ENCODE results near the gene MAST4.
"Not testable (repeated sequence)": the region's sequence is repeated elsewhere in the genome, so short reads cannot be mapped to it uniquely, and the experiment has no call there.

MAST4 gene

DNA sequence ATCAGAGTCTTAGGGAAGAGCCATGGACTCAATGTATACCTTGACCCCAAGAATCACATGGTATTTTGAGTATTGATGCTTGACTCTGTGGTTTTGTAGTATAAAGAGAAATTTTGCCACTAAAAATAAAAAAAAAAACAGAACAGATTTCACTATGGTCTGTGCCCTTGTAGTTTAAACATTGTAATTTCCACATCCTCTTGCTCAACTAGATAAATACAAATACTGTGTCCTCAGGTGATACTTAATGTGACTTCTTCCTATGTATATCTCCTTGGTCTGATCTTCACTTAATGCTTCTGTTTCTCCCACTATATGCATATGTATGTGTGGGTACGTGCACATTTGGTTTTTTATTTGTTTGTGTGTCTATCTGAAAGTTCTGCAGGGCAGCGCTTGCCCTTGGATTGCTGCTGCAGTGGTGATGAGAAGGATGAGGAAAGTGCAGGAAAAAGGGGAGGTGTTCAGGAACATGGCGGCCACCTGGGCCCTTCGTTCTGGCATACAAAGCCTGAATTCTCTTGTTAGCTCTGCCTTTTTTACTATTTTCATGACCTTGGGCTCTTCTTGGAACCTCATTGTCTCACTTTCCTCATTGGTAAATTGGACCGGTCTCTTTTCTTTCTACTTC lies 222.2 kb downstream of the MAST4 start:
- no peak for DNase-seq

DNA sequence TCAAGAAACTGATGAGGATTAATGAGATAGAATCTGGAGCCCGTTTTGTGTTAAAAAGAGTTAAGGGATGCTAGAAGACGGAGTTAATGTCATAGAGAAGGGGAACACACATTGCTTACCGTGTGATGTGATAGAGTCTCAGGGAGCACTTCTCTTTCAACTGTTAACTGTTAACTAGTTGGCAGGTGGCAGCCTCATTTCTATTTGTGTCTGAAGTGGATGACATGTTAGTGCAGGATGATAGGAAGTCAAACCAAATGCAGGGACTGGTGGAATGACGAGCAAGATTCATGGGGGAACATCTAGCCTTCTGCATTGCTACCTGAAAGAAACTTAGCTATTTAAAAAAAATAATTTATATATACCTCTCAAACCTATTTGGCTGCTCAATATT lies 222.7 kb downstream of the MAST4 start:
- no peak for DNase-seq

DNA sequence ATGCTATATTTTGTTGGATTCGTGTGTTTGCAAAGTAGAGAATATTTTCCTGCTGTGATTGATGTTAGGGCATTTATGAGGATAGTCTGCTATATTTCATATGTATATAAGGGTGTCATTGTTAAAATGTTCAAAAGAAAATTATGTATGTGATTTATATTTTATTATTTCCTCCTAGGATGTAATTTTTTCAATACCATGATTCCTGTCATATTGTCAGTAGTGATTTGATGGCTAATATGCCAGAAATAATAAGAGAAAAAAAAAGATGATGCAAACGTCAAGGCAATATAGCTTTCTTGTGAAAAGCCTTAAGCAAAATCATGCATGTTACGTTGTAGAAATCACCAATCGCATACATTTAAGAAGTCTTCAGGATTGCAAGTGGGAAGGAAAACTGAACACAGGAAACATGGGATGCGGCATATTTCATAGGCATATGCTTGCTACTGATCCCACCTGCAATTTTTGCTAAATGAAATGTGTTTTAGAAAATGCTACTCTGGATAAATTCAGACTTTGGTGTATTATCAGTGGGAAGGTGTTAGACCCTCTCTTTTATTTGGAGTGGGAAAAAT lies 224.5 kb downstream of the MAST4 start:
- no peak for DNase-seq

DNA sequence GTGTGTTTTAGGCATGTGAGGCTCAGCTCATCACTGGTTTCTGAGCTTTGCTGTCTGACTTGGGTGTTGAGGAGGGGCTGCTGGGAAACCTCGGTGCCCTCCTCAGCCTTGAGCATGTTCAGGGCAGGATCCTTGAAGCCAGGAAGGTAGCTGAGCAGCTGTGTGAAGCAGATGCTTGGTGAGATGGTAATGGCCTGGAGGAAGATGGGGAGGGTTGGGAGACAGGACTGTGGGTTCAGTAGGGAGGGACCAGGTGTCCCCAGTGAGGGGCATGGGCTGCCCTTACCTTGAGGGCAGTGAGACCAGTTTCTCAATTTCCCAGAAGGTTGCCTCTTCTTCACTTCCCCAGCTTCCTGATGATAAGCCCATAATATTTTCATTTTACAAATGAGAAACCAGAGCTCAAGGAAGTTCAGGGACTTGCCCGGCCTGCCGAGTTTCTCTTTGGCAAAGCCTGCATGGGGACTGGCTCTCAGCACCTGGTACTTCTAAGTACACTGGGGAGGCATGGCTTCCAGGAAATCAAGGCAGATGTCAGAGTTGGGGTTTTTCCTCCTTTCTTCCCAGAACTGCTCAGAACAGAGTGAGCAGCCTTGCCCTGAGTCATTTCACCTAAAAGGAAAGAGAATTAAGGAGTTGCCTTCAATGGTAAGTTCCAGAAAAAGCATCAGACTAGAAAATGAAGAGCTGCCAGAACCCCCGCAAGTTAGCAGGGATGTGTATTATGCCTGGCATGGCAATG lies 225.7 kb downstream of the MAST4 start:
- DNase-seq = no peak

DNA sequence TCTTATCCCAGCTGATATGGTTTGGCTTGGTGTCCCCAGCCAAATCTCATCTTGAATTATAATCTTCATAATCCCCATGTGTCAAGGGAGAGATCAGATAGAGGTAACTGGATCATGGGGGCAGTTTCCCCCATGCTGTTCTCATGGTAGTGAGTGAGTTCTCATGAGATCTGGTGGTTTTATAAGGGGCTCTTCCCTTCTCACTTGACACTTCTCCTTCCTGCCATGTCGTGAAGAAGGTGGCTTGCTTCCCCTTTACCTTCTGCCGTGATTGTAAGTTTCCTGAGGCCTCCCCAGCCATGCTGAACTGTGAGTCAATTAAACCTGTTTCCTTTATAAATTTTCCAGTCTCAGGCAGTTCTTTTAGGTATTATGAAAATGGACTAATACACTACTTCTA lies 226.7 kb downstream of the MAST4 start:
- DNase-seq = not testable (repeated sequence)

GRCh38 chr5:66824476-66824875 lies 228.3 kb downstream of the MAST4 start:
- DNase-seq = no peak

DNA sequence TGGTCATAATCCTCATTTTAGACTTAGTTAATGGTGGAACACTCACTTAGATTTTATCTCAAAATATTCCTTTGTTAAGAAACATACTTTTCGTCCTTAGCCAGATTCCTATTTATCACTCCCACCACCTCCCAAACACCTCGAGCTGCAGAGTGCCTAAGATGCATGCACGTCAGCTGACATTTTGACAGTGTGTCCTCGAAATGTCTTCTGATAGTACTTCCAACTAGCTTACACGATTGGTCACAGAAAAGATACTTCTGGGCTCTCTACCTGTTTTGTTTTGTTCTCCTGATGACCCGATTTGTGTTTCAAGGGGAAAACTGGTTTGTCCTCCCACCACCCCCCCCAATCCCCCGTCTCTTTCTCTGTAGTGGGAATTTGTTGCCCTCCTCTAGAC lies 230.1 kb downstream of the MAST4 start:
- no peak for DNase-seq

DNA sequence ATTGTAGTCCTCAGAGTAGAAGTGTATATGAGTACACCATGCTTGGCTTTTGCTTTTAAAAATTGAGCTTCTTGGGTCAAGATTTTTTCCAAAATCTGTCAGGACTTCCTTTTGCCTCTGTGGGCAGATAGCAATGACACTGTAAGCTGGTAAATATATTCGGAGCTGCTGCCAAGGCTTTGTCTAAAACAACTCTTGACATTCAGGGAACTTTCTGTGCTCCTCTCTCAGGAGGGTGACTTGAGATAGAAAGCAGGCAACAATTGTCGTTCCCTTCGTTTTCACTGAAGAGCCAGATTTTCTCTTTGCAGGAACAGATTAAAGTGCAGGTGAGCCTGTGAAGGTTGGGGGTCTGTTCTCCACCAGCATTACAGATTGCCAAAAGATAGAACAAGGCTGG lies 230.5 kb downstream of the MAST4 start:
- DNase-seq = no peak

GRCh38 chr5:66828046-66828547 lies 231.9 kb downstream of the MAST4 start:
- DNase-seq = no peak

GRCh38 chr5:66828548-66829357 lies 232.6 kb downstream of the MAST4 start:
- no peak for DNase-seq

GRCh38 chr5:66829358-66829674 lies 233.1 kb downstream of the MAST4 start:
- DNase-seq = no peak

GRCh38 chr5:66829826-66830225 lies 233.6 kb downstream of the MAST4 start:
- no peak for DNase-seq

- no peak for DNase-seq
Measured at GRCh38 chr5:66830636-66831035, 234.4 kb downstream of the MAST4 start.

DNA sequence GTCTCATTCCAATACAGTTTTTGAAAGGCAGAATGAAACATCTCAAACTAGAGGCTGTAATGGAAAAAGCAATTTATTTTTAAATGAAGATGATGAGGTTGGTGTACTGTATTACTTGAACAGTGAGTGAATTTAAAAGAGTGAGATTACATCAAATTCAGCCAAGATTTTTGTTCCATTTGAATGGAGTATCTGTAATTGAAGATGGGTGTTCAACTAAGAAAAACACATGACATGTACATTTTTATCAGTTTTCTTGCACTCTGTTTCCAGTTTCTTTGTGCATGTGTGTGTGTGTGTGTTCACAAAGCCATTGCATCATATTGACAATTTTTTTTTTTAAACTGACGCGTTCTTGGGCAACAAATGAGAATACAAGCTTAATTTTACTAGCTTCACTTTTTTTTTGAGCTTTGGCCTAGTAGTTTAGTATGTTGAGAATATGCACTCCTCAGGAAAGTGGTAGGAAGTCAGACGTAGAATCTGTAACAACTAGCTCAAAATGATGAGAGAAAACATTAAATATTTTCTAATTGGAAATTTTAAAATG lies 243.5 kb downstream of the MAST4 start:
- DNase-seq = no peak

DNA sequence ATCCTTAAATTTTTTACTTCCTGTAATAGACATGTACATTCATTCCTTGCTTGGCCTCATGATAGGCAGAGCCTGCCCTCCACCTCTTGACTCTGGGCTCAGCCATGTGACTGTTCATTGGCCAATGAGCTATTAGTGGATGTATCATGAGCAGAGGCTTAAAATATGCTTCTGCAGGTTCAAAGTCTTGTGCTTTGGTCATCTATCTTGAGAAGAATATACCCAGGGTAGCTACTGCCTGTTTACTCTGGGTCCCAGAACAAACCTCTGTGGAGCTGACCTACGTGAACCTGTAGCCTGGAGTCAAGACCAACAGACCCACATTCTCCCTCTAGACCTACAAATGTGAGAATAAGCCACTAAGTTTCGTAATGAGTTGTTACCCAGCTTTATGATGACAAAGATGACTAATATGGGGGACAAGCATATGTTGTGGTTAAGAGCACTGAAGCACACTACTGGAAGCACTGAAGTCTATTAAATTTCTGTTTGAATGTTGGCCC lies 244.4 kb downstream of the MAST4 start:
- DNase-seq = no peak

- no peak for DNase-seq
Measured at GRCh38 chr5:66841264-66841663, 245.1 kb downstream of the MAST4 start.

GRCh38 chr5:66842540-66842939 lies 246.3 kb downstream of the MAST4 start:
- DNase-seq = no peak

GRCh38 chr5:66843065-66843464 lies 246.9 kb downstream of the MAST4 start:
- no peak for DNase-seq

GRCh38 chr5:66848749-66849641 lies 252.8 kb downstream of the MAST4 start:
- no peak for DNase-seq

GRCh38 chr5:66849803-66850202 lies 253.6 kb downstream of the MAST4 start:
- DNase-seq = no peak

DNA sequence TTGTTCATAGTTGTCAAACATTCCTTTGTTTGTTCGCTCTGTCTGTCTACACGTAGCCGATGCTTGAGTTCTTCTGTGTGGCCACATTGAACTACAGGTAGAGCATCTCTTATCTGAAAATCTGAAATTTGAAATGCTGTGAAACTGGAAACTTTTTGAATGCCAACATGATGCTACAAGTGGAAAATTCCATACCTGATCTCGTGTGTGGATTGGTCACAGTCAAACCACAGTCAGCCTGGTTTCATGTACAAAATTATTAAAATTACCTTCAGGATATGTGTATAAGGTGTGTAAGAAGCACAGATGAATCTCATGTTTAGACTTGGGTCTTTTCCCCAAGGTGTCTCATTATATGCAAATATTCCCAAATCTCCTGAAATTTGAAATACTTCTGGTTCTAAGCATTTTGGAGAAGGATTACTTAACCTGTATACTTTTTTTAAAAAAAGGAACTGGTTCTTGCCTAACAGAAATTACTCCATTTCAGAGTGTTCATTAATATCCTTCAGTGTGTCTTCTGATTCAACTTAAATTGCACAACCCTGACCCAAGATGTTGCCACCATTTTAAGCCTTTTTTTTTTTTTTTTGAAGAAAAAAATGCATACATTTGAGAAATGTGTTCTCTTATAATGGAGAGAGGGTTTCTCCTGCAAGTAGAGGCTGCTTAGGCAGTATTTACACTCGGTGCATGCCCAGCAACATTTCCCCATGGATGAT lies 254.3 kb downstream of the MAST4 start:
- DNase-seq = no peak

Measured in NCI-H446 (cell line).